Thoracic aorta endothelial cell (primary cell): ENCODE results near the gene ADAMTS8. TPM values are rescaled to one million over a fixed set of nuclear protein-coding genes. Genes with fewer than 3 reads are reported as not detected.

Experiments
- total RNA-seq: library from RNA; depleted of rRNA; stranded (reverse); fragments of >200 nt; gene quantifications from 2 replicates; pipeline ENCODE4 v1.2.3, GENCODE V29; 2012

Gene ADAMTS8
- not detected in 2 replicates for total RNA-seq

GRCh38 chr11:130428316-130429119 lies at the start of gene ADAMTS8:
Gene ADAMTS8 (minus strand): TSS chr11:130428609. CDS start chr11:130428286, 323 bp downstream.

GRCh38 chr11:130448416-130449309 lies 20.3 kb upstream of the ADAMTS8 start, which contains the start of gene ADAMTS15:
Gene ADAMTS15 (plus strand): TSS chr11:130448645. CDS start chr11:130448974, 329 bp downstream.

Other genes with a start within 250 kb of the ADAMTS8 start
- gene ZBTB44, start 113.7 kb downstream of the ADAMTS8 start, total RNA-seq, result 31.9 and 41.6 TPM in 2 replicates
- 0.07 and 0.13 TPM in 2 replicates for gene ADAMTS15, start 20.0 kb upstream of the ADAMTS8 start, total RNA-seq